WI38 (cell line): ENCODE data around the gene SLC22A24.

Experiments used
- H3K4me3 ChIP-seq: 2 replicates; pipeline ENCODE4 v1.5.1; 2011; ENCODE audit warnings: low read depth, mild to moderate bottlenecking, control low read depth, low read length
- CTCF ChIP-seq: IDR thresholded peaks from 2 replicates; pipeline ENCODE4 v1.5.1; 2012; ENCODE audit warnings: low read depth, mild to moderate bottlenecking, control low read depth, low read length

Gene SLC22A24, protein sequence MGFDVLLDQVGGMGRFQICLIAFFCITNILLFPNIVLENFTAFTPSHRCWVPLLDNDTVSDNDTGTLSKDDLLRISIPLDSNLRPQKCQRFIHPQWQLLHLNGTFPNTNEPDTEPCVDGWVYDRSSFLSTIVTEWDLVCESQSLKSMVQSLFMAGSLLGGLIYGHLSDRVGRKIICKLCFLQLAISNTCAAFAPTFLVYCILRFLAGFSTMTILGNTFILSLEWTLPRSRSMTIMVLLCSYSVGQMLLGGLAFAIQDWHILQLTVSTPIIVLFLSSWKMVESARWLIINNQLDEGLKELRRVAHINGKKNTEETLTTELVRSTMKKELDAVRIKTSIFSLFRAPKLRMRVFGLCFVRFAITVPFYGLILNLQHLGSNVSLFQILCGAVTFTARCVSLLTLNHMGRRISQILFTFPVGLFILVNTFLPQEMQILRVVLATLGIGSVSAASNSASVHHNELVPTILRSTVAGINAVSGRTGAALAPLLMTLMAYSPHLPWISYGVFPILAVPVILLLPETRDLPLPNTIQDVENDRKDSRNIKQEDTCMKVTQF

GRCh38 chr11:63144121-63144520 is at the start of gene SLC22A24:
Gene SLC22A24 (minus strand): TSS chr11:63144221. CDS start chr11:63143779, 442 bp downstream.
- no peak for TF ChIP-seq CTCF

GRCh38 chr11:63180536-63180935 is 36.5 kb upstream of the SLC22A24 start:
- TF ChIP-seq CTCF, result no peak
- H3K4me3 ChIP-seq, result no peak overlapping the region

More at GRCh38 chr11:63144121-63144520, at the start of gene SLC22A24:
- H3K4me3 ChIP-seq, result no peak within 1 kb of the TSS

GRCh38 chr11:63179432-63180041 is 35.5 kb upstream of the SLC22A24 start:
- H3K4me3 ChIP-seq, result no peak overlapping the region
- no peak for TF ChIP-seq CTCF

GRCh38 chr11:63177872-63178271 is 33.9 kb upstream of the SLC22A24 start:
- no peak overlapping the region for H3K4me3 ChIP-seq
- no peak for TF ChIP-seq CTCF

GRCh38 chr11:63165706-63166310 is 21.8 kb upstream of the SLC22A24 start:
- TF ChIP-seq CTCF, result no peak
- no peak overlapping the region for H3K4me3 ChIP-seq

GRCh38 chr11:63155794-63156193 is 11.8 kb upstream of the SLC22A24 start:
- no peak overlapping the region for H3K4me3 ChIP-seq
- no peak for TF ChIP-seq CTCF

DNA sequence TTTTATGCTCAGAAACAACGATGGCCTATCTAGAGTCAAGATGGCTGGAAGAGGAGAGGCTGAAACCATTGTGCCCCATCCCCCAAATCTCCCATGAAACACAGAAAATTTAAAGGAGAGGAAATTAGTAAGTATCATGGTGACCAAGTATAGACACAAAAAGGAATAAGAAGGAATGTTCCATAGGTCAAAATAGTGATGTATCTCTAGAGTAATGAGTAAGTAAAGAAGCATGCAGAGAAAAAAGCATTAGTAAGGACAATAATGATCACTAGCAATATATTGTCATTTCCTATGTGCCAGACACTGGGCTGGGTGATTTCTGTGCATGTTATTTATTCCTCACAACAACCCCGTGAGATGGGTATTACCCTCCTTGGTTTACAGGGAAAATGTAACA is 2.6 kb upstream of the SLC22A24 start:
- no peak for TF ChIP-seq CTCF

More for the DNA sequence above, 2.6 kb upstream of the SLC22A24 start:
- no peak overlapping the region for H3K4me3 ChIP-seq
